H9 (cell line): ENCODE data around the gene FTO. TPM values are rescaled to one million over a fixed set of nuclear protein-coding genes. Genes with fewer than 3 reads are reported as not detected.
A peak's percentile ranks its signal among the peaks of the same experiment; 100 is the strongest.

Experiments used
- DNase-seq: peaks from one replicate; pipeline ENCODE4 v3.0.0-alpha.2; 2017
- H2AFZ ChIP-seq: one replicate; pipeline ENCODE4 v1.6.1; 2013; ENCODE audit warnings: mild to moderate bottlenecking, low read length, control low read depth, moderate library complexity
- H2AK5ac ChIP-seq: 2 replicates; pipeline ENCODE4 v1.6.1; 2013; ENCODE audit warnings: low read length, control low read depth, mixed read lengths; ENCODE audit not compliant: insufficient read length
- H2BK120ac ChIP-seq: one replicate; pipeline ENCODE4 v1.6.1; 2013; ENCODE audit warnings: low read depth, mild to moderate bottlenecking, low read length, control low read depth, inconsistent platforms; ENCODE audit not compliant: poor library complexity, severe bottlenecking
- H2BK12ac ChIP-seq: 2 replicates; pipeline ENCODE4 v1.6.1; 2013; ENCODE audit warnings: low read length, control low read depth, mixed read lengths, low read depth; ENCODE audit not compliant: insufficient read length
- H2BK15ac ChIP-seq: 2 replicates; pipeline ENCODE4 v1.6.1; 2013; ENCODE audit warnings: low read depth, low read length, control low read depth
- H2BK20ac ChIP-seq: one replicate; pipeline ENCODE4 v1.6.1; 2013; ENCODE audit warnings: low read depth, mild to moderate bottlenecking, low read length, control low read depth, inconsistent platforms; ENCODE audit not compliant: poor library complexity, severe bottlenecking
- H2BK5ac ChIP-seq: 2 replicates; pipeline ENCODE4 v1.6.1; 2013; ENCODE audit warnings: low read length, control low read depth, mixed read lengths; ENCODE audit not compliant: insufficient read length
- H3K14ac ChIP-seq: 2 replicates; pipeline ENCODE4 v1.6.1; 2013; ENCODE audit warnings: low read length, control low read depth; ENCODE audit not compliant: insufficient read depth
- H3K18ac ChIP-seq: 2 replicates; pipeline ENCODE4 v1.6.1; 2013; ENCODE audit warnings: low read depth, mild to moderate bottlenecking, mixed read lengths, low read length, control low read depth; ENCODE audit not compliant: insufficient read length
- H3K23ac ChIP-seq: 2 replicates; pipeline ENCODE4 v1.6.1; 2013; ENCODE audit warnings: low read length, control low read depth, mixed read lengths, low read depth; ENCODE audit not compliant: insufficient read length
- H3K23me2 ChIP-seq: 2 replicates; pipeline ENCODE4 v1.6.1; 2013; ENCODE audit warnings: low read depth, mild to moderate bottlenecking, mixed read lengths, low read length, control low read depth; ENCODE audit not compliant: insufficient read length, poor library complexity, severe bottlenecking
- H3K27ac ChIP-seq: 2 replicates; pipeline ENCODE4 v1.5.1; 2013; ENCODE audit warnings: low read length, control low read depth, mixed read lengths, low read depth; ENCODE audit not compliant: insufficient read length
- H3K27me3 ChIP-seq: 2 replicates; pipeline ENCODE4 v1.6.1; 2013; ENCODE audit warnings: low read length, control low read depth, inconsistent platforms; ENCODE audit not compliant: insufficient read depth
- H3K4ac ChIP-seq: 2 replicates; pipeline ENCODE4 v1.6.1; 2013; ENCODE audit warnings: low read depth, mild to moderate bottlenecking, control low read depth, inconsistent platforms, low read length, moderate library complexity
- H3K4me1 ChIP-seq: 2 replicates; pipeline ENCODE4 v1.6.1; 2013; ENCODE audit warnings: low read length, control low read depth, inconsistent platforms; ENCODE audit not compliant: insufficient read depth
- H3K4me2 ChIP-seq: 2 replicates; pipeline ENCODE4 v1.6.1; 2013; ENCODE audit warnings: low read length, control low read depth, mixed read lengths; ENCODE audit not compliant: insufficient read length, insufficient read depth
- H3K56ac ChIP-seq: 2 replicates; pipeline ENCODE4 v1.6.1; 2013; ENCODE audit warnings: low read depth, mild to moderate bottlenecking, mixed read lengths, low read length, control low read depth; ENCODE audit not compliant: insufficient read length
- H3K79me1 ChIP-seq: 2 replicates; pipeline ENCODE4 v1.6.1; 2013; ENCODE audit warnings: low read depth, mild to moderate bottlenecking, moderate library complexity, low read length, control low read depth, inconsistent platforms; ENCODE audit not compliant: insufficient read depth, poor library complexity, severe bottlenecking
- H3K79me2 ChIP-seq: 2 replicates; pipeline ENCODE4 v1.6.1; 2013; ENCODE audit warnings: low read length, control low read depth, inconsistent platforms; ENCODE audit not compliant: insufficient read depth
- H3K9ac ChIP-seq: 2 replicates; pipeline ENCODE4 v1.6.1; 2013; ENCODE audit warnings: low read length, control low read depth, mixed read lengths; ENCODE audit not compliant: insufficient read length; ENCODE audit errors: extremely low read depth
- H3K9me3 ChIP-seq: one replicate; pipeline ENCODE4 v1.6.1; 2013; ENCODE audit warnings: low read depth, low read length, inconsistent platforms; ENCODE audit not compliant: control insufficient read depth
- H3T11ph ChIP-seq: one replicate; pipeline ENCODE4 v1.6.1; 2013; ENCODE audit warnings: mild to moderate bottlenecking, low read length, control low read depth, inconsistent platforms
- H4K20me1 ChIP-seq: one replicate; pipeline ENCODE4 v1.6.1; 2013; ENCODE audit not compliant: control insufficient read depth, insufficient read length, insufficient read depth
- H4K5ac ChIP-seq: 2 replicates; pipeline ENCODE4 v1.6.1; 2013; ENCODE audit warnings: low read depth, mild to moderate bottlenecking, mixed read lengths, low read length, control low read depth; ENCODE audit not compliant: insufficient read length
- H4K8ac ChIP-seq: replicated peaks from 2 replicates; pipeline ENCODE4 v1.6.1; 2013; ENCODE audit warnings: low read length, control low read depth, mixed read lengths, low read depth; ENCODE audit not compliant: insufficient read length
- H4K91ac ChIP-seq: 2 replicates; pipeline ENCODE4 v1.6.1; 2013; ENCODE audit warnings: low read depth, mild to moderate bottlenecking, moderate library complexity, mixed read lengths, low read length, control low read depth; ENCODE audit not compliant: insufficient read length
- H3K27ac Mint-ChIP-seq, 3 experiments: 2 replicates in 2 of 3; 3 replicates in 1 of 3; pipeline ENCODE4 v1.8.0; 2020 to 2021; ENCODE audit warnings: mixed read lengths in 3 of 3, mild to moderate bottlenecking in 1 of 3, moderate library complexity in 1 of 3
- H3K27me3 Mint-ChIP-seq: 2 replicates; pipeline ENCODE4 v1.8.0; 2021; ENCODE audit warnings: low read depth, mild to moderate bottlenecking, moderate library complexity, mixed read lengths
- H3K36me3 Mint-ChIP-seq, 3 experiments: 2 replicates in 2 of 3; 3 replicates in 1 of 3; pipeline ENCODE4 v1.8.0; 2020 to 2021; ENCODE audit warnings: low read depth in 3 of 3, mixed read lengths in 3 of 3; ENCODE audit not compliant: insufficient read depth in 1 of 3
- H3K4me1 Mint-ChIP-seq, 2 experiments: 2 replicates each; pipeline ENCODE4 v1.8.0; 2020; ENCODE audit warnings: mixed read lengths in 2 of 2
- H3K4me3 Mint-ChIP-seq, 2 experiments: 2 replicates in 1 of 2; 3 replicates in 1 of 2; pipeline ENCODE4 v1.8.0; 2020 to 2021; ENCODE audit warnings: mild to moderate bottlenecking in 2 of 2, mixed read lengths in 2 of 2, moderate library complexity in 1 of 2
- H3K9me3 Mint-ChIP-seq, 2 experiments: 2 replicates in 1 of 2; 3 replicates in 1 of 2; pipeline ENCODE4 v1.8.0; 2020; ENCODE audit warnings: mild to moderate bottlenecking in 2 of 2, mixed read lengths in 2 of 2, moderate library complexity in 1 of 2
- WGBS: extraction: QIAGEN DNeasy Blood & Tissue Kit; methylation state at CpG from one replicate; pipeline ENCODE4 v1.1.7; 2013; ENCODE audit warnings: missing lambda C conversion rate, low lambda C conversion rate, mixed read lengths; ENCODE audit not compliant: insufficient read length; ENCODE audit errors: extremely low coverage; 5-methylcytosine and 5-hydroxymethylcytosine counted together
- total RNA-seq: library from RNA; stranded (reverse); gene quantifications from 2 replicates; pipeline ENCODE4 v1.2.1, GENCODE V29; 2021
- TF ChIP-seq, protein P1 (sequence below): fragments of 200-600 bp; sonication (generic); conservative IDR thresholded peaks from 3 replicates; pipeline ENCODE4 v1.8.0; 2021; ENCODE audit warnings: antibody characterized with exemption, mild to moderate bottlenecking

FTO gene
- total RNA-seq, 1 experiment from 2014 or later = 67.9 TPM

- no peak overlapping the region for H2BK20ac ChIP-seq
Measured at GRCh38 chr16:53933407-53933806, 229.5 kb downstream of the FTO start.

More at GRCh38 chr16:53933407-53933806, 229.5 kb downstream of the FTO start:
- no peak overlapping the region for H2BK15ac ChIP-seq
- Mint-ChIP-seq H3K36me3 (peaks cover 0 to 4% (median 0%) of the 10 kb centered on the region in 3 experiments; a peak in 1 of 7 replicates), H3K27me3 (no peaks in the 10 kb centered on the region), H3K4me3 (no peak overlapping the region), H3K4me1 (peaks cover 0 to 3% of the 10 kb centered on the region in 2 experiments; a peak in 1 of 4 replicates), H3K9me3 (no peaks in the 10 kb centered on the region), H3K27ac (peak overlapping the region in 1 of 3 experiments; percentile 10; a peak in 2 of 7 replicates)
- H3K79me1 ChIP-seq = no peaks in the 10 kb centered on the region
- H3K4ac ChIP-seq = no peak overlapping the region
- no peak overlapping the region for H2BK5ac ChIP-seq
- no peak overlapping the region for H3K27ac ChIP-seq
- H3K18ac ChIP-seq = no peak overlapping the region
- no peak overlapping the region for H4K8ac ChIP-seq
- H3T11ph ChIP-seq = no peak overlapping the region
- no peak overlapping the region for H3K4me2 ChIP-seq
- no peaks in the 10 kb centered on the region for H3K4me1 ChIP-seq
- H4K20me1 ChIP-seq = no peaks in the 10 kb centered on the region
- DNase-seq = no peak
- no peak overlapping the region for H2AFZ ChIP-seq
- H3K14ac ChIP-seq = no peak overlapping the region
- H3K9ac ChIP-seq = no peak overlapping the region
- no peak overlapping the region for H2BK12ac ChIP-seq
- H3K79me2 ChIP-seq = no peaks in the 10 kb centered on the region
- no peaks in the 10 kb centered on the region for H3K9me3 ChIP-seq
- H4K5ac ChIP-seq = no peak overlapping the region
- no peak overlapping the region for H4K91ac ChIP-seq
- H2AK5ac ChIP-seq = no peak overlapping the region
- TF ChIP-seq, protein P1, sequence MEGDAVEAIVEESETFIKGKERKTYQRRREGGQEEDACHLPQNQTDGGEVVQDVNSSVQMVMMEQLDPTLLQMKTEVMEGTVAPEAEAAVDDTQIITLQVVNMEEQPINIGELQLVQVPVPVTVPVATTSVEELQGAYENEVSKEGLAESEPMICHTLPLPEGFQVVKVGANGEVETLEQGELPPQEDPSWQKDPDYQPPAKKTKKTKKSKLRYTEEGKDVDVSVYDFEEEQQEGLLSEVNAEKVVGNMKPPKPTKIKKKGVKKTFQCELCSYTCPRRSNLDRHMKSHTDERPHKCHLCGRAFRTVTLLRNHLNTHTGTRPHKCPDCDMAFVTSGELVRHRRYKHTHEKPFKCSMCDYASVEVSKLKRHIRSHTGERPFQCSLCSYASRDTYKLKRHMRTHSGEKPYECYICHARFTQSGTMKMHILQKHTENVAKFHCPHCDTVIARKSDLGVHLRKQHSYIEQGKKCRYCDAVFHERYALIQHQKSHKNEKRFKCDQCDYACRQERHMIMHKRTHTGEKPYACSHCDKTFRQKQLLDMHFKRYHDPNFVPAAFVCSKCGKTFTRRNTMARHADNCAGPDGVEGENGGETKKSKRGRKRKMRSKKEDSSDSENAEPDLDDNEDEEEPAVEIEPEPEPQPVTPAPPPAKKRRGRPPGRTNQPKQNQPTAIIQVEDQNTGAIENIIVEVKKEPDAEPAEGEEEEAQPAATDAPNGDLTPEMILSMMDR = no peak
- no CpG with 5 or more reads among the region's 3 CpGs for WGBS
- no peaks in the 10 kb centered on the region for H3K27me3 ChIP-seq
- no peak overlapping the region for H2BK120ac ChIP-seq
- H3K56ac ChIP-seq = no peak overlapping the region
- no peak overlapping the region for H3K23ac ChIP-seq
- H3K23me2 ChIP-seq = no peaks in the 10 kb centered on the region
